HG02884 (cell line): ENCODE results near the gene GPRC5C.

Experiments used
- ATAC-seq: cut with Tn5 transposase; IDR thresholded peaks from one replicate; pipeline ENCODE4 v1.9.1; 2021; ENCODE audit warnings: mild to moderate bottlenecking, moderate library complexity; ENCODE audit not compliant: unreplicated experiment

The GPRC5C gene, protein sequence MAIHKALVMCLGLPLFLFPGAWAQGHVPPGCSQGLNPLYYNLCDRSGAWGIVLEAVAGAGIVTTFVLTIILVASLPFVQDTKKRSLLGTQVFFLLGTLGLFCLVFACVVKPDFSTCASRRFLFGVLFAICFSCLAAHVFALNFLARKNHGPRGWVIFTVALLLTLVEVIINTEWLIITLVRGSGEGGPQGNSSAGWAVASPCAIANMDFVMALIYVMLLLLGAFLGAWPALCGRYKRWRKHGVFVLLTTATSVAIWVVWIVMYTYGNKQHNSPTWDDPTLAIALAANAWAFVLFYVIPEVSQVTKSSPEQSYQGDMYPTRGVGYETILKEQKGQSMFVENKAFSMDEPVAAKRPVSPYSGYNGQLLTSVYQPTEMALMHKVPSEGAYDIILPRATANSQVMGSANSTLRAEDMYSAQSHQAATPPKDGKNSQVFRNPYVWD

DNA sequence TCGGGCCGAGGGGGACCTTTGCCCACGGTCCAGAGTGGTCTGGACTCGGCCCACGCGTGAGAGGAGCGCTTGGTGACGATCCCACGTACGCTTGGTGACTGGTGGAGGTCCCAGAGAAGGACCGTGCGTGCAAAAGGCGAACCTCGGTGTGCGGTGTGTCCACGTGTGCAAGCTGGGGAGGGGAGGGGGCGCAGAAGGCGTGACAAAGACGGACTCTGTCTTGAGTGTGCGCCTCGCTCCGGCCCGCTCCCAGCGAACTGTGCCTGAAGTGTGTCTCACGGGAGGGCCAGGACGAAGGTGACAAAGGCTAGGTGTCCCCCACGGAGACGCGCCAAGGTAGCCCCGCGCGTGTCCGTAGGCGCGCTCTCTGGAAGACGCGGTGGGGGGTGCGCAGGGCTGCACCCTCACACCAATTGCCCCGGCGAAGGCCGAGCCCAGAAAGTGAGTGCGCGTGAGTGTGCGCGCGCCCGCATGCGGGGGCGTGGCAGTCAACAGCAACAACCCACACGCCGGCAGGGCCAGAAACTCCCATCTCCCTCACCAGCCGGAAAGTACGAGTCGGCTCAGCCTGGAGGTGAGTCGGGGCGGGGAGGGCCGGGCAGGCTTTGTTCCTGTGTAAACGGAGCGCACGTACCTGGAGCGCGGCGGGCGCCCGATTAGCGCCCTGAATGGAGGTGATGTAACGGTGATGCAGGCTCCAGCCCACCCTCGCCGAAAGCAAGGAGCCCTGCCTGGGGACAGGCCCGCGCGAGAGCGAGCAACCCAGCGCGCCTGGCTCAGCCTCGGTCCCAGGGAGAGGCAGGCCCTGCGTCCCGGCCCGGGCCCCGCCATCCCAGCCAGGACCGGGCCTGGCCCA is at the start of gene GPRC5C:
TSS of gene GPRC5C (plus strand) at position 521 of the 856 bp plus-strand sequence. CDS start 7,689 bp downstream, outside the sequence.
- ATAC-seq, result no peak

DNA sequence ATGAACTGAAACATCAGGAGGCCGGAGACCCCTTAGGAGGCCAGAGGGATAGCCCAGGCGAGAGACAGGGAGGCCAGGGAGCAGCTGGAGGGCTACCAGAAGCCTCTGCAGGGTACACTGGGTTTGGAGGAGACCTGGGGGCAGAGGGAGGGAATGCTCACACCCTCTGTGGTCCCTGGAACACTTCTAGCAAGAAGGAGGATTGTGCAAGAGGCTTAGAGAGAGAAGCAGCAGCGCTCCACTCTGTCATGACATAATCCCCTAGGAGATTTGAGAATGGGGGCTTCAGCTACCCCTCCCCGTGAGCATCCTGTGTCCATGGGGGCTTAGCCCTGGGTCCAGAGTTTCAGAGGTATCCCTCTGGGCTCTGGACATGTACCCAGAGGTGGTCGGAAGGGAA is 48.7 kb upstream of the GPRC5C start:
- ATAC-seq, result no peak

DNA sequence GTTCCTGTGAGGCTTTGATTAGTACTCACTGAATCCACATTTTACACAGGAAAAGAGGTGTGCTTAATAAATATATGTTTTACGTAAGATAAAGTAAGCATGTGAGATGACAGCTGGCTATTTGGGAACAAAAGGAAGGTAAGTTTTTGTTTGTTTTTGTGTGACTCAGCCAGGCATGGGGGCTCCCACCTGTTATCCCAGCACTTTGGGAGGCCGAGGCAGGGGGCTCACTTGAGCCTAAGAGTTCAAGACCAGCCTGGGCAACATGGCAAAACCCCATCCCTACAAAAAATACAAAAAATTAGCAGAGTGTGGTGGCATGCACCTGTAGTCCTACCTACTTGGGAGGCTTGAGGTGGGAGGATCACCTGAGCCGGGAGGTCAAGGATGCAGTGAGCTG is 46.7 kb upstream of the GPRC5C start:
- ATAC-seq, result no peak

- no peak for ATAC-seq
These were observed 45.5 kb upstream of the GPRC5C start for GRCh38 chr17:74386386-74386785.

DNA sequence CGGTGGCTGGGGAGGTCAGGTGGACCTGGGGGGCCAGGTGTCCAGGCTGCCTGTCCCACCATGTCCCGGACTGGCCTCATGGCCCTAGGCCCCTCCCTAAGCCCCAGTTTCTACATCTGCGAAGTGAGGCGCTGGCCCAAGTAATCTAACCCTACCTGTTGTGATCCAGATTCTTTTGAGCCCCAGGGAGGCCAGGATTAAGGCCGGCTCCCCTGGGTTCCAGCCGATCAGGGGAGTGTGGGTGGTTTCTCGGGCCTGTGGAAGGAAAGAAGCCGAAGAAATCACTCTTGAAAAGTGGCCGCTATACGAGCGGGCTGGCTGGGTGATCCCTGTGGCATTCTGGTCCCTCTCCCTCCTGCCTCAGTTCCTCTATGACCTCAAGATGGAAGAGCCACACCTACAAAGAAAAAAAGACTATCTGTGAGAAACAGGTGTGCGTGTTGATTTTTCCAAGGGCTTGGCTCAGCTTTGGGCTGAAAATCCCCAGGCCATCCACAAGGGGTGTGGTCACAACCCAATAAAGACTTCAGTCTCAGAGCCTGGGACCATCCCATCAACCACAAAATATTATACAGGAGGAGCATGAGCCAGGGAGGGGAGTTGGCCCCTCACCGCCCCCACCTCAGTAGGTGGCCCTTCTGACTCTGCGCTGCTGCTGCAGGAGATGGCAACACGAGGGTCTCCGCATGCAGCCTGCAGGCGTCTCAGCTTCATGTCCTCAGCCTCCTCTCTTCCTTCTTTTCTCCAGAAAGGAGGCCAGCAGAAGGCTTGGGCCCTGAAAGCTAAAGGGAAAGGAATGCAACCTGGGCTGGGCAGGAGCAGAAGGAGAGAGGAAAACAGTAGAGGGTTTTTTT is 44.3 kb upstream of the GPRC5C start:
- ATAC-seq, result no peak

GRCh38 chr17:74389084-74389753 is 42.7 kb upstream of the GPRC5C start:
- no peak for ATAC-seq

GRCh38 chr17:74389937-74390679 is 41.8 kb upstream of the GPRC5C start:
- ATAC-seq, result no peak

GRCh38 chr17:74390680-74391653 is 40.9 kb upstream of the GPRC5C start:
- no peak for ATAC-seq

DNA sequence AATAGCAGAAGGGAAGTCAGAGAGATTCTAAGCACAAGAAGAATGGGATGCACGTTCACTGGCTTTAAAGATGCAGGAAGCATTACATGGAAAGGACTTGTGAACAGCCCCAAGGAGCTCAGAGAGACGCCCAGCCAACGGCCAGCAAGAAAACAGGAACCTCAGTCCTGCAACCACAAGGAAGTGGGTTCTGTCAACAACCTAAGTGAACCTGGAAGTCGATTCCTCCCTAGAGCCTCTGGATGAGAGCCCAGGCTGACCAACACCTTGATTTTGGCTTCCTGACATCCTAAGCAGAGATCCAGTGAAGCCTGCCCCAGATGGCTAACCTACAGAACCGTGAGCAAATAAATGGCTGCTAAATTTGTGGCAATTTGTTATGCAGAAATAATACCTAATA is 40.1 kb upstream of the GPRC5C start:
- no peak for ATAC-seq

DNA sequence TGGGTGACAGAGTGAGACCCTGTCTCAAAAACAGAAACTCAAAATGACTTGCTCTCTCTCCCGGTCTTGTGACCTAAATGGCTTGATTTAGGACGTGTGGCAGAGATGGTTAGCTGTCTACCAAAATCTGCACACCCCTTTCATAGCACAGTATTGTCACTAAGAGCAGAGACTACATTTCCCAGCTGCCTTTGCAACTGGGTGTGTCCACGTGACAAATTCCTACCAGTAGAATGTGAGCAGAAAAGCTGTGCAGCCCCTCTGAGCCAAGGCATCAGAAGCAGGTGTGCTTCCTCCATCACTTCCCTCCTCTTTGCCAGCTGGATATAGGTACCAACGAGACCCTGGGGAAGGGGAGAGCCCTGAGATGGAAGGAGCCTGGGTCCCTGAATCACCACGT is 39.0 kb upstream of the GPRC5C start:
- ATAC-seq, result no peak

GRCh38 chr17:74393346-74393942 is 38.4 kb upstream of the GPRC5C start:
- no peak for ATAC-seq

GRCh38 chr17:74394275-74394950 is 37.5 kb upstream of the GPRC5C start:
- no peak for ATAC-seq

GRCh38 chr17:74394977-74395376 is 36.9 kb upstream of the GPRC5C start:
- ATAC-seq, result no peak

- ATAC-seq, result no peak
These were observed 35.3 kb upstream of the GPRC5C start for GRCh38 chr17:74396567-74396966.

DNA sequence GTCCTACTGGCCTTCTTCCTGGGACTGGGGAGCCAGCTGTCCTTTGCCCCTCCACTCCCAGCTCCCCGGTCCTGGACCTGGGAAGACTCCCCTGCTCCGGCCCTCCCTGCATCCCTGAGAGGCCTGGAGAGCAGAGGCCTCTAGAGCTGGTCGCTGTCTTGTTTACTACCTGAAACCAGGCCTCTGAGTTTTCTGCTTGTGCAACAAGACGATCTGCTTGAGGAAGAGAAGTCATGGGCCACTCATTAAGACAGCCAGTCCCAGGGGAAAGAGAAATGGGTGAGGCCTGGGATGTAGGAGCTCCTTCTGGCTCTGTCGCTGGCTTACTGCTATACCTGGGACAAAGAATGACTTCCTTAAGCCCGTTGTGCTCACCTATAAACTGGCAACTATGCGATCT is 29.8 kb upstream of the GPRC5C start:
- ATAC-seq, result no peak

DNA sequence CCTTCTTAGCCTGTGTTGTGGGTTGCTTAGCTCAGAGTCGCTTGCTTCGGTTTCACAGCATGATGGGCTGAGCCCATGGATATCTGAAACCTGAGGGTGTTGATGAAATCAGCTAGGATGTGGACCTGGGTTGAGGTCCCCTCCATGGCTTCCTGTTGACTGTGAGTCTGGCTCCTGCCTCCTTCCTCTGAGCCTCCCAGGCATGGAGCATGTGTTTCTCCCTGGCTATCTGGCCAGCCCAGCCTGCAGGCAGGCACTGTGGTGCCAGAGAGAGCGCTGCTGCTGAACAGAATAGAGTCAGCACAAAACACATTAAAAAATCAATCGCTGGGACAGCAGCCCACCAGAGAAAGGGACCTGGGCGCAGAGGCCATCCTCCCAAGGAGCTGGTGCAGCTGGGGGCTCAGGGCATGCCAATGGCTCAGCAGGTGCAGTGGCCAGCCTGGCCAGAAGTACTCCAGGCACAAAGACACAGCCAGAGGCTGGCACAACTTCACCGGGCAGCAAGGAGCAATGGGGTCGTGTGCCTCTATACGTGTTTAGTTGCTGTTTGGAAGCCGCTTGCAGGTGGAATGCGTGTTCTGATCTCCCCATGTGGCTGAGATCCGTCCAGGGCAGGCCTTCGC is 28.3 kb upstream of the GPRC5C start:
- no peak for ATAC-seq

DNA sequence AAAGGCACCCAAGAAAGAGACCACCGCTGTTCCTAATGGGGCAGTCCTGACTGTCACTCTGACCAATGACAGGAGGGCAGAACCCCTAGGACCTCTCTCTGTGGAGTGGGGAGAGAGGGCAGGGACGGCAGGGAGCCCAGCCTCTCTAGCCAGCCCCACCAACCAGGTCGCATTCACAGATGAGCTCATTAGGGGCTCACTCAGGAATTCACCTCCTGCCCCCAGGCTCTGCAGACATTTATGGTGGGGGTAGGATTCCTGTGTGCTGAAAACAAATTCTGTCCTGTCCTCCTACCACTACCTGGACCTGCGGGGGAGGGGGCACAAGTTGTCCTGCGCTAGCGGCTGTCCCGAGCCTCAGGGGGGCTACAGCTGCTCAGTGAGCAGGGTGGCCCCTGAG is 27.7 kb upstream of the GPRC5C start:
- no peak for ATAC-seq
